Activated effector memory CD4-positive, alpha-beta T cell treated with anti-CD3 and anti-CD28 coated beads, Interleukin-2, amount 50 U/mL, for 16 hours (primary cell): ENCODE data around the gene LDLRAD3.
"Not testable (repeated sequence)": the region's sequence is repeated elsewhere in the genome, so short reads cannot be mapped to it uniquely, and the experiment has no call there.

ENCODE experiments used
- DNase-seq: peaks from one replicate; pipeline ENCODE4 v3.0.0-alpha.2; 2020

Gene LDLRAD3

GRCh38 chr11:35943713-35944502, at the start of gene LDLRAD3:
Gene LDLRAD3, plus strand, starts transcription at chr11:35944062. Its CDS starts 37 bp downstream, at chr11:35944099.
- peak; percentile 76 for DNase-seq

- DNase-seq: no peak
These were observed 46.8 kb upstream of the LDLRAD3 start for GRCh38 chr11:35897019-35897418.

DNA sequence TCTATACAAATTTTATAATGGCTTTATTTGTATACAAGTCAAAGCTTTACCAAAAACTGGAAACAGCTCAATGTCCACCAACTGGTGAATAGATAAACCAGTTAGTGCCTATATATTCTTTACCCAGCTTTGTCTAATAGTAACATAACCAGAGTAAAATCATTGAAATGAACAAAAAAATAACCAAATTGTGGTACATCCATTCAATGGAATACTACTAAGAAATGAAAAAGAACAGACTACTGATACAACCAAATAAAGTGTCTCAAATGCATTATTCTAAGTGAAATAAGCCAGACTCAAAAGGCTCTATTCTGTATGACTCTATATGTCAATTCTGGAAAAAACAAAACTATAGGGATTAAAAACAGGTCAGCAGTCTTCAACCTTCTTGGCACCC, 40.9 kb upstream of the LDLRAD3 start:
- DNase-seq: no peak

- DNase-seq: no peak
These were observed 38.1 kb upstream of the LDLRAD3 start for GRCh38 chr11:35905646-35906276.

- no peak for DNase-seq
These were observed 37.6 kb upstream of the LDLRAD3 start for GRCh38 chr11:35906277-35906661.

- no peak for DNase-seq
These were observed 37.2 kb upstream of the LDLRAD3 start for GRCh38 chr11:35906681-35907080.

DNA sequence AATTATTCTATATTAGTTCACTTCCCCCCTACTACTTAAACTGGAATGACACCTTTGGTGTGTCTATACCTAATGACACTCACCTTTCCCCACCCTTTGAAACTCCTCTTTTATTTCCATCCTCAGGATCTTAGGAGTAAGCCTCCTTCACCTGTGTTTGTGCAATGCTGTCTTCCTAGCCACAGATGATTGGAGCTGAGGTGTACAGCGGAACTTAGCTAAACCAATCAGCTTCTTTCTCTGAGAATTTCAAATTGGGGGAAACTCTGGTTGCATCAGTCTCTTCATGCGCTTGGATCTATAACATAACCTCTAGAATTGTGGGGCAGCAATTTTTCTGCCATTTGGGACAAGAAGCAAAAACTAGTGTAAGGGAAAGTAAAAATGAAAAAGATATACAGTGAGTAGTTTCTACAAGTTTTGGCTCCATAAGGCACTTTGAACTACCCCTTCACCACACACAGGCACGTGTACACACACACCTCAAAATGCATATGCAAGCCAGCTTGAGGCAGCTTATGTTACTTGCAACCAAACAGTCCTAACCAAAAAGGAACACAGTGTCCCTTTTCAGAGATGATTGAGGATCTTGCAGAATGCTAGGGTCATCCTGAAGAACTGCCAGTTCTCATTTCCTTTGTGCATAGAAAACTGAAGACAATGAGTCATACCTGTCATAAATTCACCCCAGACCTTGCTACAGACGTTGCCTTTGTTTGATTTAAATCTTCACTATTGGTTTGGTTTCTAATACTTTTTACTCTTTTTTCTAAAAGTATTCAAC, 36.0 kb upstream of the LDLRAD3 start:
- DNase-seq: no peak

GRCh38 chr11:35908432-35908771, 35.5 kb upstream of the LDLRAD3 start:
- not testable (repeated sequence) for DNase-seq

GRCh38 chr11:35909511-35910265, 34.2 kb upstream of the LDLRAD3 start:
- DNase-seq: no peak

DNA sequence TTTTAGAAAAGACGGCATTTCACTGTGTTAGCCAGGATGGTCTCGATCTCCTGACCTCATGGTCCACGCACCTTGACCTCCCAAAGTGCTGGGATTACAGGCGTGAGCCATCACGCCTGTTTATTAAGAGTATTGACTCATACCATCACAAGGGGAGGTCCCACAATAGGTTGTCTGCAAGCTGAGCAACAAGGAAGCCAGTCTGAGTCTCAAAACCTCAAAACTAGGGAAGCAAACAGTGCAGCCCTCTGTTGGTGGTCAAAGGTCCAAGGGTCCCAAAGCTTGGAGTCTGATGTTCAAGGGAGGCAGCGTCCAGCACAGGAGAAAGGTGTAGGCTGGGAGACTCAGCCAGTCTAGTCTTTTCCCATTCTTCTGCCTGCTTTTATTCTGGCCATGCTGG, 32.8 kb upstream of the LDLRAD3 start:
- DNase-seq: no peak

DNA sequence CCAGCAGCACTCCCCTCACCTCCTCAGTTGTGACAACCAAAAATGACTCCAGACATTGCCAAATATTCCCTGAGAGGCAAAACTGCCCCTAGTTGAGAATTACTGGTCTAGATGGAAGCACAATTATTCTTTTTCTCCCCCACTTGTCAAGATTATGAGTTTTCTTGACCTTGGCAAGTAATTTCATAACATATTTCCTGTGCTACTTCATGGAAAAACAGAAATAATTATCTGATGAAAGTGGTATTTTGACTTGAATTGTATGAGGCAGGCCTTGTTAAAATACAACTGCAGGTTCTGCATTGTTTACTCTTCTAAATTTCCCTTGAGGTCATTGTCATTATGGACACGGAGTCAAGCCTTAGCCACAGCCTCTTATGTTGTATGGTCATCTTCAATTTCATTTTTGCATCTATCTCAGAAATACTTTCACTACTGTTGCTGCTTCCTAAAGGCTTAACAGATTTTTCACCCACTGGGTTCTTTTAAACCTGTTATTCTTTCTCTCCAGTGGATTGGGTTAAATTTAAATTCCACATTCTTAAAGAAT, 32.2 kb upstream of the LDLRAD3 start:
- DNase-seq: no peak

GRCh38 chr11:35912436-35912835, 31.4 kb upstream of the LDLRAD3 start:
- not testable (repeated sequence) for DNase-seq

GRCh38 chr11:35912883-35913624, 30.8 kb upstream of the LDLRAD3 start:
- no peak for DNase-seq

- no peak for DNase-seq
These were observed 29.0 kb upstream of the LDLRAD3 start for GRCh38 chr11:35914816-35915215.

GRCh38 chr11:35916270-35916669, 27.6 kb upstream of the LDLRAD3 start:
- DNase-seq: no peak

DNA sequence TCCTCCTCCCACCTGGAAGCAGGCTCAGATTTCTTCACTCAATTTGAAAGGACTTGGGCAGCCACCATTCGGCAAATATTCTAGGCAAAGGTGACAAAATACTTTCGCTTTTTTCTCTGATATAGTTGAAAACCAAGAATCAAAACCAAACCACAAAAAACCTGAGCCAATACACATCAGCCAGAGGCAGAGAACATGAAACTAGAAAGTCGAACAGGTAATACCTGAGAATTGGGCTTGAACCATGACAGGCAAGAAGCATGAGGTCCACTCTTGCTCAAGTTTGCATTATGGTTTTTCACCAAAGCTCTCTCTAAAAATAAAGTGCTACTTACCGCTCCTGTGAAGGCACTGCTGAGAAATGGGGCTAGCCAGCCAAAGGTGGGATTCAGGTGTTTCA, 26.2 kb upstream of the LDLRAD3 start:
- no peak for DNase-seq

DNA sequence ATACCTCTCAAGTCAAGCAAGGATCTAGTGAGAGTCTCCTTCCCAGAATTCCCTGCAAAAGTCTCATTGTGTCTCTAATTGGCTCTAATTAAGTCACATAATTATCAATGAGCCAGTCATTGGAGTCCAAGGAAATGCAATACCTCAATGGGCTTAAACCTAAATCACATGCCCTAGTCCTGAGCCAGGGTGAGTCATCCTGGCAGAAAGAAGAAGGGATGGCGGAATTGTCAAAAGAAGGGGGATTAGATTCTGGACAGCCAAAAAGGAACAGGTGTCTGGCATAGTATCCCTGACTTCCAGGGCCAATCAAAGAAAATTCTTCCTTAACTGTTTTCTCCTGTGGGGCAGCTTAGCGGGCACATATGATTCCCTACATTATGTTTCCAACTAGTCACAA, 25.1 kb upstream of the LDLRAD3 start:
- no peak for DNase-seq

- DNase-seq: no peak
These were observed 24.6 kb upstream of the LDLRAD3 start for GRCh38 chr11:35919244-35919643.

DNA sequence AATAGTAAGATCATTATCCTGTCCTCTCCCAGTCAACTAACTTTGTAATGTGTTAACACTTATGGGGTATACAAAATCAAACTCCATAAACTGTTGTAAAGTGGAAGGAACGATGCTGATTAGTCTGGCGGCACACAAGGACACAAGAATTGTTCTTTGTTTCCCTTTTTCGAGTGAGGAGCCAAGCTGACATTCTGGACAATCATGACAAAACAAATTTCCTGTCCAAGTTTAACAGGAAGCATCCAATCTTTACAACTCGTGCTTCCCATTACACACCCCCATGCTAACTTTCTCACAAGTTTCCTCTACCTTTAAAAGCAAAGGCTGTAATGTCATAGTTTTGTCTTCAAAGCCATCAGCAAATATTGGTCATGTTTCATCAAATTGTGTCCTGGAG, 20.4 kb upstream of the LDLRAD3 start:
- DNase-seq: no peak

DNA sequence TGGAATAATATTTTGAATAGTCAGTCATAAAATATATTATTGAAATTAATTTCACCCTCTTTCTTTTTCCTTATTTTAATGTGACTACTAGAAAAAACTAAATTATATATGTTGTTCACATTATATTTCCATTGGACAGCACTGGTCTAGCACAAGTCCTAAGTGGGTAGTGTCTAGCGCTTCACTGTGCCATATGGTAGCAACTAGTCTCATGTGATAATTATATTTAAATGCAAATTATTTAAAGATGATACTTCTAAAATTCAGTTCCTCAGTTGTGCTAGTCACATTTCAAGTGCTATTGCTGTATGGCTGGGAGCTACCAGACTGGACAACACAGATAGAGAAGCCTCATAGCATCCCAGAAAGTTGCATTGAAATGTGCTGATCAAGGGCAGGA, 19.1 kb upstream of the LDLRAD3 start:
- no peak for DNase-seq

- DNase-seq: no peak
These were observed 16.8 kb upstream of the LDLRAD3 start for GRCh38 chr11:35927104-35927503.

- no peak for DNase-seq
These were observed 16.2 kb upstream of the LDLRAD3 start for GRCh38 chr11:35927682-35928081.
